DMS114 treated with DMSO at 0.1 percent for 48 hours (cell line): Measurements from ENCODE around the gene OR2M5.

Experiments
- DNase-seq: peaks from one replicate; lab custom pipeline; 2025; ENCODE audit not compliant: unreplicated experiment; lab: John Stamatoyannopoulos, UW

Gene OR2M5, protein sequence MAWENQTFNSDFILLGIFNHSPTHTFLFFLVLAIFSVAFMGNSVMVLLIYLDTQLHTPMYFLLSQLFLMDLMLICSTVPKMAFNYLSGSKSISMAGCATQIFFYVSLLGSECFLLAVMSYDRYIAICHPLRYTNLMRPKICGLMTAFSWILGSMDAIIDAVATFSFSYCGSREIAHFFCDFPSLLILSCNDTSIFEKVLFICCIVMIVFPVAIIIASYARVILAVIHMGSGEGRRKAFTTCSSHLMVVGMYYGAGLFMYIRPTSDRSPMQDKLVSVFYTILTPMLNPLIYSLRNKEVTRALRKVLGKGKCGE

DNA sequence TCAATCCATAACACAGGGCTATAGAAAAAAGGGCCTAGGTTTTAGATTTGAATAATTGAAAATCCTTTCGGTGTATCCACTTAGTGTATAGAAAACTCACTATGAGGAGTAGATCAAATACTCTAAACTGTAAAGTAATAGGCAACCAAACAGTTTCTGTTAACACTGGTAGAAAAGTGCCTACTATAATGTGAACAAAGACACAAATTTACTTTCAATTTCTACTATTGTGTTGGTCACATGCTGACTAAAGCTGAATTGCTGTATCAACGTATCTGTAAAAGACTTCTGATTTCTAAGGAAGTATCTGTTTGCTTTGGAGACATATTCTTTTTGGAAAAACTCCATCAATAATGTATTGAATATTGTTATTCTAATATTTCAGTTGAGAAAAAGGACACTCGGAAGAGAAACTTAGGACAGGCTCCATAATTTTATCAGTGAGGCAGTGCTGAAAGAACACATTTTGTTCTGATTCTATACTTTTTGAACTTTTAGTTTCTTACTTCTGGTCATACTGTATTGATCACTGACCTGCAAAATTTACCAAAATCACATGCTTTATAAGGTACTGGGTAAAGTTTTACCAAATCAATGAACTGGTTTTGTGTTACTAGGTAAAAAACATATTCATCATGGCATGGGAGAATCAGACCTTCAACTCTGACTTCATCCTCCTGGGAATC is at the start of gene OR2M5:
OR2M5 (plus strand) TSS at position 636 of the 686 bp plus-strand sequence; CDS start at position 636, 0 bp downstream.
- DNase-seq = no peak

DNA sequence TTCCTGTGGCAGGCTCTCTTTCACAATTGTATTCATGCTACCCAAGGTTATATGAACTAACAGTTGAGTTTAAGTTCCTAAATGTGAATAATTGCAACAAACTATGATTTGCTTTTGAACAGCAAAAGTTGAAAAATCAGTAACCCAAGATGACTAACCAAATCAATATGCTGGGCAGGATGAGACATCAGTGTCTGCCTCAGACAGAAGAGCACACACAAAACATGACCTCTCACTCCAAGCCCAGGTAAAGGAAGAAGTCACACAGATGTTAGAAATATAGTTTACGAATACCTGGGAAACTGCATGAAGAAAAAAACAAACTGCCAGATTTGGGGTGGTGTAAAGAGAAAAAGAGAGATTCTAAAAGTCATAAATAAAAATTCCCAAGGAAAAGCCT is 46.4 kb upstream of the OR2M5 start:
- no peak for DNase-seq

- DNase-seq = no peak
Observed at GRCh38 chr1:248102847-248103246, 42.1 kb upstream of the OR2M5 start.

GRCh38 chr1:248111157-248111556 is 33.8 kb upstream of the OR2M5 start:
- no peak for DNase-seq

- no peak for DNase-seq
Observed at GRCh38 chr1:248114890-248115289, 30.1 kb upstream of the OR2M5 start.

DNA sequence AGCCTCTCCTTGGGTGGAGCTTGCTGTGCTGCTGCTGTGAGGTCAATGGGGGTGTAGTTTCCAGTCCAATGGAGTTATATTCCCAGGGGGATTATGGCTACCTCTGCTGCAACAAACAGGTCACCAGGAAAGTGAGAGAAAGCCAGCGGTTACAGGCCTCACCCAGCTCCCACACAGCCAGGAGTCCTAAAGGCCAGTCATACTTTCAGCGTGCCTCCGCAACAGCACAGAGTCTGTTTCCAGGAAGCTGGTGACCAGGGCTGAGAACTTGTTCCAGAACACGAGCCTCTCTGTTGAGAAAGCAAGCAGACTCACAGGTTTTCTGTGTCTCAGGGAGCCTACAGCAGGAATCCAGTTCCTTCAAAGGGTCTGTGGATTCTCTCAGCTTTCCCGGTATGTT is 17.3 kb upstream of the OR2M5 start:
- DNase-seq = no peak

DNA sequence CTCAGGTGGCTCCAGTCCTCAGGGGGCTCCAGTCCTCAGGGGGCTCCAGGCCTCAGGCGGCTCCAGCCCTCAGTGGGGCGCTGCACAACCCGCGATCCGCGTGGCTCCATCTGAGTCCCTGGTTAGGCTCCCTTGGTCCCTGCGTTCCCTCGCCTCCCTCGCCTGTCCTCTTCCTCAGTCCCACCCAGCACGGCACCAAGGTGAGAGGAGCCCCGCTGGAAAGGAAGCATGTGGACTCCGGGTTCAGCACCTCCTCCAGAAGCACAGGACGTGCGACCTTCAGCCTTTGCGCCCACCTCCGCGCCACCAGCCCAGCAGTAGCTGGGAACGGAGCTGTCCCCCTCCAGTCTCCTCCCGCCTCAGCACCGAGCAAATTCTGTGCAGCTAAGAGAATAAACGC is 8.1 kb upstream of the OR2M5 start:
- DNase-seq = no peak

DNA sequence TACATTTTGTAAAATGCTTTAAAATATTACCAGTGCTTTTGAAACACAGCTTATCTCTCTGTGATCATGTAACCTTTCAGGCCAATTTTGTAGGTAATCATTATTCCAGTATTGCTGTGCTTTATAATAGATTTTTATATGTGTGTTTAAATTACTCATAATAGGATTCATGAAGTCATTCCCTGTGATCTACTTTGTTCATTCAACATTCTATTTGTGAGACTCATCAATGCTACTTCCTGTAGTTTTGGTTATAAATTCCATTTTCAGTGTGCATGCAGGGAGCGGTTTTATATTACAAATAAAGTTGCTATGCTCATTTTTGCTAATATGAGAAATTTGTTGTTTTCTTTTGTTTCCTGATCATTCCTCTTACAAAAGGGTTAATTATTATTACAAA is 4.1 kb upstream of the OR2M5 start:
- no peak for DNase-seq

DNA sequence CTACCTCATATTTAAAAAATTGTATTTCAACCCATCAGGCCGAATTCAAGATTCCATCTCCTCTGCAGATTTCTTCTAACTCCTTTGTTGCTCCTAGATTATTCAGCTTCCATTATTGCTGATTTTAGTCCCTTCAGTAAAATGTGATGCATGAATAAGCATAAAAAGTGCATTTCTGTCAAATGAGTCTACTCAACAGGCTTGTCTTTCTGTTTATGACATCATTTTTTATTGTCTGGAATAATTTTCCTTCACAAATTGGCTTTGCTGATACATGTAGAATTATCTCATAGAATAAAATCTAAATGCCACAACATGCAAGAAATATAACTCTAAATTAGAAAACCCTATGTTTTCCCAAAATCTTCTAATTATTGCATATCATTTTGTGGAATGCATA is 1.6 kb upstream of the OR2M5 start:
- DNase-seq = no peak

GRCh38 chr1:248152056-248152827 is 7.3 kb downstream of the OR2M5 start:
- DNase-seq = no peak

- DNase-seq = no peak
Observed at GRCh38 chr1:248155927-248156326, 11.0 kb downstream of the OR2M5 start.

GRCh38 chr1:248158758-248159157 is 13.8 kb downstream of the OR2M5 start:
- no peak for DNase-seq

DNA sequence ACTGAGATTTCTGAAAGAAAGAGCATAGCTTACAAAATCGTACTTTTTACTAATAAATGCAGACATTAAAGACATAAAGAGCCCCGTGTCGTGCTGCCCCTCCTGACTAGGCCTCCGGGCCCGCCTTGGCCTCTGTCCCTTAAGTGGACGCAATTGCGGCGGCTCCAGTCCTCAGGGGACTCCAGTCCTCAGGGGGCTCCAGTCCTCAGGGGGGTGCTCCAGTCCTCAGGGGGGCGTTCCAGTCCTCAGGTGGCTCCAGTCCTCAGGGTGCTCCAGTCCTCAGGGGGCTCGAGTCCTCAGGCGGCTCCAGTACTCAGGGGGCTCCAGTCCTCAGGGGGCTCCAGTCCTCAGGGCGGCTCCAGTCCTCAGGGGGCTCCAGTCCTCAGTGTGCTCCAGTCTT is 19.1 kb downstream of the OR2M5 start:
- no peak for DNase-seq

GRCh38 chr1:248165186-248165585 is 20.2 kb downstream of the OR2M5 start:
- no peak for DNase-seq

GRCh38 chr1:248174521-248174920 is 29.6 kb downstream of the OR2M5 start, which contains the start of gene OR2M2:
OR2M2 (plus strand) TSS chr1:248174821; CDS start chr1:248179986, 5,165 bp downstream.
- no peak for DNase-seq

DNA sequence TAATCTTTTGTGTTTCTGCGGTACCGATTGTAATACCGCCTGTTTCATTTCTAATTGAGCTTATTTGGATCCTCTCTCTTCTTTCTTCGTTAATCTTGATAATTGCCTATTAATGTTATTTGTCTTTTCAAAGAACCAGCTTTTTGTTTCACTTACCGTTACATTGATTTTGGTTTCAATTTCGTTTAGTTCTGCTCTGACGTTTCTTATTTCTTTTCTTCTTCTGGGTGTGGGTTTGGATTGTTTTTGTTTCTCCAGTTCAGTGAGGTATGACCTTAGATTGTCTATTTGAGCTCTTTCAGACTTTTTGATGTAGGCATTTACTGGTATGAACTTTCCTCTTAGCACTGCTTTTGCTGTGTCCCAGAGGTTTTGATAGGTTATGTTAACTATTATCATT is 39.0 kb downstream of the OR2M5 start:
- no peak for DNase-seq

- DNase-seq = no peak
Observed at GRCh38 chr1:248187363-248187762, 42.4 kb downstream of the OR2M5 start.

DNA sequence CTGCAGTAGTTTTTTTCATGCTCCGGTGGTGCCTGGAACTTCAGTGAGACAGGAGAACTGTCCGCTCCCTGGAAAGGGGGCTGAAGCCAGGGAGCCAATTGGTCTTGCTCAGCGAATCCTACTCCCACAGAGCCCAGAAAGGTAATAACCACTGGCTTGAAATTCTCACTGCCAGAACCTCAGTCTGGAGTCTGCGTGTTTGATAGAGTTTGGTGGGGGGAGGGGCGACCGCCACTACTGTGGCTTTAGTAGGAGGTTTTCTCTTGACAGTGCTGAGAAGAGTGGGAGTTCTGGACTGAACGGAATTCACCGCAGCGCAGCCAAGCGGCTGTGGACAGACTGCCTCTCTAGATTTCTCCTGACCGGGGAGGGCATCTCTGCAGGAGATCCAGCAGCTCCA is 44.1 kb downstream of the OR2M5 start:
- no peak for DNase-seq

DNA sequence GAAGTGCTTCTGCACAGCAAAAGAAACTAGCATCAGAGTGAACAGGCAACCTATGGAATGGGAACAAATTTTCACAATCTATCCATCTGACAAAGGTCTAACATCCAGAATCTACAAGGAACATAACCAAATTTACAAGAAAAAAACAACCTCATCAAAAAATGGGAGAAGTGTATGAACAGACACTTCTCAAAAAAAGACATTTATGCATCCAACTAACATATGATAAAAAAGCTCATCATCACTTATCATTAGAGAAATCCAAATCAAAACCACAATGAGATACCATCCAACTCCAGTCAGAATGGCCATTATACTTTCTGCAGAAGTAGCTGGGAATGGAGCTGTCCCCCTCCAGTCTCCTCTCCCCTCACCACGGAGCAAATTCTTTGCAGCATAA is 49.2 kb downstream of the OR2M5 start:
- no peak for DNase-seq
